Measurements from ENCODE around the gene SLC2A13.
"Not testable (repeated sequence)": the region's sequence is repeated elsewhere in the genome, so short reads cannot be mapped to it uniquely, and the experiment has no call there.

The SLC2A13 gene

DNA sequence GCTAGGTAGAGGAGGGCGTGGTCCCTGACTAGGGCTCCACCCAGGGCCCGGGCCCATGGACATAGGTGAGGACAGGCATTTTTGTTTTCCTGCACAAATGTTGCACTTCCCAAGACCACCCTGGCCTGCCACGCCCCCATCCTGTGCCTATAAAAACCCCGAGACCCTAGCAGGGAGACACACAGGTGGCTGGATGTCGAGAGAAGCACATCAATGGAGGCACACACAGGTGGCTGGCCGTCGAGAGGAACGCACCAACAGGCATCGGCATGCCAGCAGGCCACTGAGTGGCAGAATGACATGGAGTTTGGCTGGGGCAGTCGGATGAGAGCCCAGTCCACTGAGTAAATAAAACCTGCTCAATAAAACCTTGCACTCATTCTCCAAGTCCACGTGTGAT is 328.4 kb downstream of the SLC2A13 start:
- no peaks in the 10 kb centered on the region for H3K9me3 ChIP-seq (ENCODE audit: control insufficient read depth in 1 of 2, low read length in 2 of 2)
- H3K27ac ChIP-seq (ENCODE audit: low read length), result no peak overlapping the region
- H3K4me1 ChIP-seq (ENCODE audit: control insufficient read depth in 1 of 2, insufficient read depth in 2 of 2, low read length in 2 of 2), result peaks cover 4 to 5% of the 10 kb centered on the region in 2 donors
- H3K27me3 ChIP-seq (ENCODE audit: low read depth, low read length), result no peaks in the 10 kb centered on the region
- H3K36me3 ChIP-seq (ENCODE audit: control insufficient read depth in 1 of 2, insufficient read depth in 2 of 2, low read length in 2 of 2), result no peaks in the 10 kb centered on the region
- no peak overlapping the region for H3K4me3 ChIP-seq (ENCODE audit: low read depth in 1 of 2, low read length in 2 of 2)

DNA sequence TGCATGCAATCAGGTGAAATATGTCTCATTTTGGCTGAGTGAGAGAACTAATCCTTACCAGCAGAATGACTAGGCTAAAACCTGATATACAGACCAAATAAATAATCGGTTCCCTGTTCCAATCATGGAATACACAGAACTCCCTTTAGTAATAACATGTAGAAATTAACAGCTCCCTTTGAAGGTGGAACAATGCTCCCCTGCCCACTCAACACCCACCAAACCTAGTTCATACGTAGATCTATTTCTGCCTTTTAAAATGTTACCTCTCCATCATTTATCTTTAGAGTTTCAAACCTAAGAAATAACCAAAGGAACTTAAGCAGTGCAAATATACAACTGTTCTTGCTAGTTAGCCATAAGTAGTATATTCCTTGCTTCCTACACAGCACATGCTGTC is 332.6 kb downstream of the SLC2A13 start:
- Histone ChIP-seq H3K4me3 (ENCODE audit: low read depth in 1 of 2, low read length in 2 of 2) (no peak overlapping the region), H3K9me3 (ENCODE audit: control insufficient read depth in 1 of 2, low read length in 2 of 2) (no peaks in the 10 kb centered on the region), H3K27me3 (ENCODE audit: low read depth, low read length) (no peaks in the 10 kb centered on the region), H3K27ac (ENCODE audit: low read length) (peak overlapping the region; percentile 11), H3K36me3 (ENCODE audit: control insufficient read depth in 1 of 2, insufficient read depth in 2 of 2, low read length in 2 of 2) (no peaks in the 10 kb centered on the region), H3K4me1 (ENCODE audit: control insufficient read depth in 1 of 2, insufficient read depth in 2 of 2, low read length in 2 of 2) (peaks cover 0 to 5% of the 10 kb centered on the region in 2 donors)

DNA sequence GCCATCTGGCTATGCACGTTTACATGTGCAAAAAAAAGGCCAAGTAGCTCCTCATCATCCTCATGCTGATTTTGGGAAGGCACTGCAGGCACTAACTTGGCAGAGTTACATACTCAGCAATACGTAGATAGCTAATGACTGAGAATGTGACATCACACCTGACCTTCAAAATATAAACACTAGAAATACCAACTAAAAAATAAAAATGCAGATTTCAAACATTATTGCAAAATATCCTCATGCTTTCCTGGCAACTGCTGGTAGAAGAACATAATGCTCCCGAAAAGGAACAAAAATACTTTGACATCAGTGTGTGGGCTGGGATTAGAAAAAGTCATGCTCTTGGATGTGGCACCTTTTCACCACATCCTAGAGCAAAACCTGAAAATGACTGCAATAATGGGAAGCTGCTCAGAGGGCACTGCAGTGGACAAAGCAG is 333.0 kb downstream of the SLC2A13 start:
- Histone ChIP-seq H3K9me3 (ENCODE audit: control insufficient read depth in 1 of 2, low read length in 2 of 2) (no peaks in the 10 kb centered on the region), H3K36me3 (ENCODE audit: control insufficient read depth in 1 of 2, insufficient read depth in 2 of 2, low read length in 2 of 2) (no peaks in the 10 kb centered on the region), H3K27me3 (ENCODE audit: low read depth, low read length) (no peaks in the 10 kb centered on the region), H3K4me3 (ENCODE audit: low read depth in 1 of 2, low read length in 2 of 2) (no peak overlapping the region), H3K27ac (ENCODE audit: low read length) (no peak overlapping the region), H3K4me1 (ENCODE audit: control insufficient read depth in 1 of 2, insufficient read depth in 2 of 2, low read length in 2 of 2) (peaks cover 0 to 5% of the 10 kb centered on the region in 2 donors)

GRCh38 chr12:39771456-39771855 is 334.4 kb downstream of the SLC2A13 start:
- Histone ChIP-seq H3K4me1 (ENCODE audit: control insufficient read depth in 1 of 2, insufficient read depth in 2 of 2, low read length in 2 of 2) (peaks cover 0 to 5% of the 10 kb centered on the region in 2 donors), H3K4me3 (ENCODE audit: low read depth in 1 of 2, low read length in 2 of 2) (no peak overlapping the region), H3K9me3 (ENCODE audit: control insufficient read depth in 1 of 2, low read length in 2 of 2) (peaks cover 0 to 4% of the 10 kb centered on the region in 2 donors), H3K36me3 (ENCODE audit: control insufficient read depth in 1 of 2, insufficient read depth in 2 of 2, low read length in 2 of 2) (no peaks in the 10 kb centered on the region), H3K27ac (ENCODE audit: low read length) (no peak overlapping the region), H3K27me3 (ENCODE audit: low read depth, low read length) (no peaks in the 10 kb centered on the region)

DNA sequence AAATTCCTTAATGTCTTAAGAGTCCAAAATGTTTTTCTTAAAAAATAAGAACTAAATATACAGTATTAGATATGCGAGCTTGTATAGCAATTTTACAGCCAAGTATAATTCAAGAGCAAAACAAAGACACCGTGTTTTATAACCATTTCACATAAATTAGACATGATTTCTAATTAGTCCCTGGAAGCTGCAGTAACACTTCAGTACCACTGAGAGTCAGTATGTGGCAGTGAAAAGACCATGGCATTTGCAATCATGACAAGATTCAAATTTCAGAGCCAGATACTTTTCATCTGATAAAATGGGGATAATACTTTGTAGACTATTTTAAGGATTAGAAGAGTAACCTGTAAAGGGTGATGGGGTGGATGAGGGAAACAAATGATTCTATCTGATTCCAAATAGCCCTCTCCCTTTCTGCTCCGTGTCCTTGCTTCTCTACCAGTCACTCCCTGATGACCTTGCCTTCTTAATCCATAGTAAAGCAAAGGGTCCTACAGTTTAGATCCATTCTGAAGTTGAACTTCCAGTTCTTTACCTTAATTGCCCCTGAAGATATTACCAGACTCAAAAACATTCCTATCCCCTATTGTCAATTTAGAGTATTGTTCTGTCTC is 340.8 kb downstream of the SLC2A13 start:
- H3K36me3 ChIP-seq (ENCODE audit: control insufficient read depth in 1 of 2, insufficient read depth in 2 of 2, low read length in 2 of 2), result peaks cover 6 to 17% of the 10 kb centered on the region in 2 donors
- H3K27me3 ChIP-seq (ENCODE audit: low read depth, low read length), result no peaks in the 10 kb centered on the region
- H3K9me3 ChIP-seq (ENCODE audit: control insufficient read depth in 1 of 2, low read length in 2 of 2), result peaks cover 0 to 4% of the 10 kb centered on the region in 2 donors
- H3K4me1 ChIP-seq (ENCODE audit: control insufficient read depth in 1 of 2, insufficient read depth in 2 of 2, low read length in 2 of 2), result no peaks in the 10 kb centered on the region
- no peak overlapping the region for H3K4me3 ChIP-seq (ENCODE audit: low read depth in 1 of 2, low read length in 2 of 2)
- H3K27ac ChIP-seq (ENCODE audit: low read length), result no peak overlapping the region

- Histone ChIP-seq H3K9me3 (ENCODE audit: control insufficient read depth in 1 of 2, low read length in 2 of 2) (peaks cover 0 to 4% of the 10 kb centered on the region in 2 donors), H3K27ac (ENCODE audit: low read length) (no peak overlapping the region), H3K36me3 (ENCODE audit: control insufficient read depth in 1 of 2, insufficient read depth in 2 of 2, low read length in 2 of 2) (peaks cover 6 to 17% of the 10 kb centered on the region in 2 donors), H3K27me3 (ENCODE audit: low read depth, low read length) (no peaks in the 10 kb centered on the region), H3K4me1 (ENCODE audit: control insufficient read depth in 1 of 2, insufficient read depth in 2 of 2, low read length in 2 of 2) (no peaks in the 10 kb centered on the region), H3K4me3 (ENCODE audit: low read depth in 1 of 2, low read length in 2 of 2) (no peak overlapping the region)
These were observed 342.1 kb downstream of the SLC2A13 start for GRCh38 chr12:39763890-39764169.

- H3K27me3 ChIP-seq (ENCODE audit: low read depth, low read length), result no peaks in the 10 kb centered on the region
These were observed 342.6 kb downstream of the SLC2A13 start for GRCh38 chr12:39763071-39763889.

DNA sequence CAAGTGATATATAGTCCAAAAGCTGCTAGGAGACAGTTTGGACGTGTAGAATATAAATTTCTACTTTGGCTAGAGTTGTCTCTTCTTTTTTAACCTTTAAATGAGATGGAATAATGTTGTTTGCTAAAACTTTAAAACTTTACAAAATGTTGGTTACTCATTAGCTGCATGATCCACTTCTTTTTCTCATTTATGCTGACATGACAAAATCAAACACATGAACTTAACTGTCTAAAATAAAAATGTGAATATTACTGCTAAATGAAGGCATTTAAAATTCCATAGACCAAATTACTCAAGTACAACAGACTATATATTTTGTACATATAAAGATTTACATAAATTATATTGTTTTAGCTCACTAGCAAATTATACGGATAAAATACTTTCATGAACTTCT is 350.4 kb downstream of the SLC2A13 start:
- Histone ChIP-seq H3K27me3 (ENCODE audit: low read depth, low read length) (no peaks in the 10 kb centered on the region), H3K4me3 (ENCODE audit: low read depth in 1 of 2, low read length in 2 of 2) (no peak overlapping the region), H3K9me3 (ENCODE audit: control insufficient read depth in 1 of 2, low read length in 2 of 2) (no peaks in the 10 kb centered on the region), H3K36me3 (ENCODE audit: control insufficient read depth in 1 of 2, insufficient read depth in 2 of 2, low read length in 2 of 2) (peaks cover 0 to 8% of the 10 kb centered on the region in 2 donors), H3K4me1 (ENCODE audit: control insufficient read depth in 1 of 2, insufficient read depth in 2 of 2, low read length in 2 of 2) (no peaks in the 10 kb centered on the region), H3K27ac (ENCODE audit: low read length) (no peak overlapping the region)

More at GRCh38 chr12:39763071-39763889, 342.6 kb downstream of the SLC2A13 start:
- peaks cover 6 to 17% of the 10 kb centered on the region in 2 donors for H3K36me3 ChIP-seq (ENCODE audit: control insufficient read depth in 1 of 2, insufficient read depth in 2 of 2, low read length in 2 of 2)
- H3K4me1 ChIP-seq (ENCODE audit: control insufficient read depth in 1 of 2, insufficient read depth in 2 of 2, low read length in 2 of 2), result no peaks in the 10 kb centered on the region
- H3K9me3 ChIP-seq (ENCODE audit: control insufficient read depth in 1 of 2, low read length in 2 of 2), result peaks cover 0 to 4% of the 10 kb centered on the region in 2 donors
- H3K27ac ChIP-seq (ENCODE audit: low read length), result no peak overlapping the region
- no peak overlapping the region for H3K4me3 ChIP-seq (ENCODE audit: low read depth in 1 of 2, low read length in 2 of 2)

DNA sequence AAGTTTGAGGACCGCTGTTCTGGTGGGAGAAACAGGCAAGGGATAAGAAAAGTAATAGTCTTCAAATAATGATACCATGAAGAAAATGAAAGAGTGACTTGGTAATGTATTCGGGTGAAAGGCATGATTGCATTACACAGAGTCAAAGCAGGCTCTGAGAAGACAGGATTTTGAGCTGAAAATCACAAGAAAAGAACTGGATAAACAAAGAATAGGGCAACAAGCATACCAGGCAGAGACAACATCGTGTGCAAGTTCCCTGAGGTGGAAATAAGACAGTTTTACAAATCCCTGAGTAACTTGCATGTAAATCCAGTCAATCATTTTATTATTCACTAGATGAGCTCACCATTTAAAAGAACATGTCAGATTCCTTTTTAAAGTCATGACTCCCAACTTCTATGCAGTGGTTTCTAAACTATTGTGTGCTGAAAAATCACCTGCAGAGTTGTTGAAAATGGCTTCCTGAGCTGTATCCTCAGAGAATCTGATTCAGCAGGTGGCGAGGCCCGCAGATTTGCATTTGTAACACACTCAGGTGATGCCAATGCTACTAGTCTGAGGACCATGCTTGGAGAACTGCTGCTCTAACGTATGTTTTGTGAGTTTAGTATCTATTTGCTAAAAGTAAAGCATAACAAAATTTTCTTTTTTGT is 353.3 kb downstream of the SLC2A13 start:
- Histone ChIP-seq H3K27ac (ENCODE audit: low read length) (no peak overlapping the region), H3K4me3 (ENCODE audit: low read depth in 1 of 2, low read length in 2 of 2) (no peak overlapping the region), H3K4me1 (ENCODE audit: control insufficient read depth in 1 of 2, insufficient read depth in 2 of 2, low read length in 2 of 2) (no peaks in the 10 kb centered on the region), H3K9me3 (ENCODE audit: control insufficient read depth in 1 of 2, low read length in 2 of 2) (no peaks in the 10 kb centered on the region), H3K36me3 (ENCODE audit: control insufficient read depth in 1 of 2, insufficient read depth in 2 of 2, low read length in 2 of 2) (peaks cover 0 to 8% of the 10 kb centered on the region in 2 donors), H3K27me3 (ENCODE audit: low read depth, low read length) (no peaks in the 10 kb centered on the region)

DNA sequence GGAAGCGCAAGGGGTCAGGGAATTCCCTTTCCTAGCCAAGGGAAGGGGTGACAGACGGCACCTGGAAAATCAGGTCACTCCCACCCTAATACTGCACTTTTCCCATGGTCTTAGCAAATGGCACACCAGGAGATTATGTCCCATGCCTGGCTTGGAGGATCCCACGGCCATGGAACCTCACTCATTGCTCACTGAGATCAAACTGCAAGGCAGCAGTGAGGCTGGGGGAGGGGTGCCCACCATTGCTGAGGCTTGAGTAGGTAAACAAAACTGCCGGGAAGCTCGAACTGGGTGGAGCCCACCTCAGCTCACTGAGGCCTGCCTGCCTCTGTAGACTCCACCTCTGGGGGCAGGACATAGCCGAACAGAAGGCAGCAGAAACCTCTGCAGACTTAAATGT is 359.7 kb downstream of the SLC2A13 start:
- not testable (repeated sequence) for H3K9me3 ChIP-seq (ENCODE audit: control insufficient read depth in 1 of 2, low read length in 2 of 2); H3K27me3 ChIP-seq (ENCODE audit: low read depth, low read length); H3K4me3 ChIP-seq (ENCODE audit: low read depth in 1 of 2, low read length in 2 of 2); H3K27ac ChIP-seq (ENCODE audit: low read length); H3K4me1 ChIP-seq (ENCODE audit: control insufficient read depth in 1 of 2, insufficient read depth in 2 of 2, low read length in 2 of 2); H3K36me3 ChIP-seq (ENCODE audit: control insufficient read depth in 1 of 2, insufficient read depth in 2 of 2, low read length in 2 of 2)

DNA sequence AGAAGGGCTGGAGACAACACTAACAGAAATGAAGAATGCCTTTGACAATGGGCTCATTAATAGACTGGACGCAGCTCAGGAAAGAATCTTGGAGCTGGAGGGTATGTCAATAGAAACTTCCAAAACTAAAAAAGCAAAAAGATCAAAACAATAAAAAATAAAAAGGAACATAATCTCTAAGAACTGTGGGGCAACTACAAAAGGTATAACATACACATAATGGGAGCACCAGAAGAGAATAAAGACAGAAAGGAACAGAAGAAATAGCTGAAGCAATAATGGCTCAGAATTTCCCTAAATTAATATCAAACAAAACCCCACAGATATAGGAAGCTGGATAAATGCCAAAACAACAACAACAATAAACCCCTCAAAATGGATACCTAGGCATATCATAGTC is 362.2 kb downstream of the SLC2A13 start:
- peaks cover 0 to 9% of the 10 kb centered on the region in 2 donors for H3K36me3 ChIP-seq (ENCODE audit: control insufficient read depth in 1 of 2, insufficient read depth in 2 of 2, low read length in 2 of 2)
- H3K4me1 ChIP-seq (ENCODE audit: control insufficient read depth in 1 of 2, insufficient read depth in 2 of 2, low read length in 2 of 2), result no peaks in the 10 kb centered on the region
- no peak overlapping the region for H3K27ac ChIP-seq (ENCODE audit: low read length)
- H3K27me3 ChIP-seq (ENCODE audit: low read depth, low read length), result no peaks in the 10 kb centered on the region
- no peak overlapping the region for H3K4me3 ChIP-seq (ENCODE audit: low read depth in 1 of 2, low read length in 2 of 2)
- H3K9me3 ChIP-seq (ENCODE audit: control insufficient read depth in 1 of 2, low read length in 2 of 2), result no peaks in the 10 kb centered on the region

Data from muscle layer of duodenum (tissue), 2 donors.